Prostate gland (tissue), 2 donors: ENCODE measurements around the gene RAB3C. TPM values are rescaled to one million over a fixed set of nuclear protein-coding genes. Genes with fewer than 3 reads are reported as not detected.

Experiments used
- DNase-seq: peaks from one replicate; pipeline ENCODE4 v3.0.0-alpha.2; 2019; ENCODE audit warnings: low spot score
- H3K27ac ChIP-seq, 2 donors: fragments of 200-600 bp; sonication (generic); 2 replicates each; pipeline ENCODE4 v1.5.1; 2017 to 2019
- H3K27me3 ChIP-seq: fragments of 200-600 bp; sonication (generic); replicated peaks from 2 replicates; pipeline ENCODE4 v1.5.1; 2019; ENCODE audit not compliant: insufficient read depth
- H3K36me3 ChIP-seq, 2 donors: fragments of 200-600 bp; sonication (generic); 1 replicate in 1 of 2; 2 replicates in 1 of 2; pipeline versions ENCODE4 v1.5.1 to v1.8.1; 2017 to 2019
- H3K4me1 ChIP-seq: fragments of 200-600 bp; sonication (generic); replicated peaks from 2 replicates; pipeline ENCODE4 v1.5.1; 2019
- H3K4me3 ChIP-seq, 2 donors: fragments of 200-600 bp; sonication (generic); 2 replicates each; pipeline ENCODE4 v1.5.1; 2017 to 2019
- H3K9me3 ChIP-seq: fragments of 200-600 bp; sonication (generic); 2 replicates; pipeline ENCODE4 v1.5.1; 2017
- CTCF ChIP-seq, 4 experiments: fragments of 200-600 bp in 2 of 4; fragments of 450-650 bp in 2 of 4; sonication (generic) in 2 of 4; IDR thresholded peaks; 1 replicate in 3 of 4; 2 replicates in 1 of 4; pipeline ENCODE4 v1.5.1; 2016 to 2019; ENCODE audit warnings: antibody characterized with exemption in 4 of 4, mild to moderate bottlenecking in 2 of 4, moderate library complexity in 2 of 4
- POLR2A ChIP-seq: fragments of 450-650 bp; IDR thresholded peaks from one replicate; pipeline ENCODE4 v1.6.1; 2016; ENCODE audit warnings: antibody characterized with exemption, mild to moderate bottlenecking
- POLR2AphosphoS5 ChIP-seq: sonication (generic); formaldehyde crosslinking; IDR thresholded peaks from one replicate; pipeline ENCODE4 v1.6.1; 2017; ENCODE audit warnings: antibody characterized with exemption
- WGBS: methylation state at CpG from one replicate; pipeline ENCODE4 v1.1.5; 2018; 5-methylcytosine and 5-hydroxymethylcytosine counted together
- intact Hi-C: fragments of 100-400 bp; cut with DNase I; formaldehyde crosslinking; loops from one replicate; pipeline ENCODE4 v1.14.2; 2022
- total RNA-seq, 2 donors: library from RNA; depleted of rRNA; stranded (reverse); fragments of >200 nt; gene quantifications; one replicate each; pipeline ENCODE4 v1.1.0, GENCODE V29; 2016

Gene RAB3C
- total RNA-seq, 2 donors from 2014 or later, result 0.45 TPM; not detected in 1

- H3K9me3 ChIP-seq, result no peaks in the 10 kb centered on the region
- no peaks in the 10 kb centered on the region for H3K27me3 ChIP-seq
- H3K36me3 ChIP-seq, result no peaks in the 10 kb centered on the region
- 94% methylated on average over 4 of the region's 4 CpGs for WGBS
- no peaks in the 10 kb centered on the region for H3K4me1 ChIP-seq
- no peak for DNase-seq
- TF ChIP-seq CTCF (IDR thresholded peaks at IDR 0.05), result no peak
- no peak for TF ChIP-seq POLR2AphosphoS5
- TF ChIP-seq POLR2A, result no peak
- no peak overlapping the region for H3K4me3 ChIP-seq
- intact Hi-C loops, result no loop called here
- H3K27ac ChIP-seq, result no peak overlapping the region
Observed at GRCh38 chr5:58794875-58795274, 212.0 kb downstream of the RAB3C start.

GRCh38 chr5:58795327-58795726, 212.5 kb downstream of the RAB3C start:
- H3K27me3 ChIP-seq, result no peaks in the 10 kb centered on the region
- intact Hi-C loops, result no loop called here
- TF ChIP-seq POLR2AphosphoS5 (no peak), POLR2A (no peak), CTCF (IDR thresholded peaks at IDR 0.05) (no peak)
- H3K4me1 ChIP-seq, result no peaks in the 10 kb centered on the region
- no peak overlapping the region for H3K27ac ChIP-seq
- no peaks in the 10 kb centered on the region for H3K9me3 ChIP-seq
- no peak for DNase-seq
- no peak overlapping the region for H3K4me3 ChIP-seq
- no peaks in the 10 kb centered on the region for H3K36me3 ChIP-seq

DNA sequence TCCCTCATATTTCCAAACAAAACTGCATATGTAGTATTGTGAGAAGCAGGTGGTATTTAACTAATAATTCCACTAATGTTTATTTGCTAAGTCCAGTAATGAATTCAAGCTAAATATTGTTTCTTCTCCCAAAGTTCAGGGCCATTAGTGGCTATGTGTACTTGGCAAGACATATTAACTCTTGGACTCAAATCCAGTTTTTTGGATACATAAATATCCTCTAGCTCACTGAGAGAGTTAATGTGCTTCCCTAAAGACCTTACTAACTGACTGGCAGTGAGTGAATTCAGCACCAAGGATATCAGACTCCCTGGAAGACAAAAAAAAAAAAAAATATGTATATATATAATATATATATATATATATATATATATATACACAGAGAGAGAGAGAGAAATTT, 214.1 kb downstream of the RAB3C start:
- H3K36me3 ChIP-seq, result no peaks in the 10 kb centered on the region
- TF ChIP-seq POLR2A, result no peak
- no peak for TF ChIP-seq CTCF (IDR thresholded peaks at IDR 0.05)
- TF ChIP-seq POLR2AphosphoS5, result no peak
- H3K9me3 ChIP-seq, result no peaks in the 10 kb centered on the region
- H3K4me3 ChIP-seq, result no peak overlapping the region
- no peak for DNase-seq
- H3K27me3 ChIP-seq, result no peaks in the 10 kb centered on the region
- intact Hi-C loops, result no loop called here
- no peak overlapping the region for H3K27ac ChIP-seq
- H3K4me1 ChIP-seq, result no peaks in the 10 kb centered on the region

- no peak for TF ChIP-seq POLR2AphosphoS5
- no peak for TF ChIP-seq POLR2A
- no peak for TF ChIP-seq CTCF (IDR thresholded peaks at IDR 0.05)
- DNase-seq, result no peak
- Histone ChIP-seq H3K27ac (no peak overlapping the region), H3K4me1 (no peaks in the 10 kb centered on the region), H3K27me3 (no peaks in the 10 kb centered on the region), H3K36me3 (no peaks in the 10 kb centered on the region), H3K9me3 (no peaks in the 10 kb centered on the region), H3K4me3 (no peak overlapping the region)
- intact Hi-C loops, result no loop called here
- 73% methylated on average over 7 of the region's 7 CpGs for WGBS
Observed at GRCh38 chr5:58800356-58800755, 217.5 kb downstream of the RAB3C start.

- 77% methylated on average over 5 of the region's 5 CpGs for WGBS
- intact Hi-C loops, result no loop called here
- DNase-seq, result no peak
- no peak for TF ChIP-seq CTCF (IDR thresholded peaks at IDR 0.05)
- TF ChIP-seq POLR2AphosphoS5, result no peak
- TF ChIP-seq POLR2A, result no peak
- H3K27ac ChIP-seq, result no peak overlapping the region
- no peak overlapping the region for H3K4me3 ChIP-seq
- no peaks in the 10 kb centered on the region for H3K36me3 ChIP-seq
- H3K4me1 ChIP-seq, result no peaks in the 10 kb centered on the region
- no peaks in the 10 kb centered on the region for H3K9me3 ChIP-seq
- no peaks in the 10 kb centered on the region for H3K27me3 ChIP-seq
Observed at GRCh38 chr5:58800861-58801540, 218.1 kb downstream of the RAB3C start.
